A673 (cell line): Measurements from ENCODE around the gene SLC4A4. TPM values are rescaled to one million over a fixed set of nuclear protein-coding genes. Genes with fewer than 3 reads are reported as not detected.

Experiments used
- BruUV-seq: library from RNA; stranded (reverse); fragments of 400-500 nt; replicated peaks from 2 replicates; lab custom pipeline; 2021; lab: Mats Ljungman, UMichigan
- CTCF ChIA-PET: fragments of 300-600 bp; sonication (Branson Sonifier 250); formaldehyde crosslinking; loops from one replicate; lab custom pipeline; 2022; ENCODE audit warnings: antibody characterized with exemption; lab: Charles Lee
- POLR2A ChIA-PET: fragments of 300-600 bp; sonication (Branson Sonifier 250); formaldehyde crosslinking; loops from one replicate; lab custom pipeline; 2022; ENCODE audit warnings: antibody characterized with exemption; ENCODE audit not compliant: low non-redundant PET; lab: Charles Lee
- DNase-seq: peaks from one replicate; pipeline ENCODE4 v3.0.0-alpha.2; 2015; ENCODE audit warnings: low spot score
- H3K27ac ChIP-seq: fragments of 200-600 bp; sonication (generic); 2 replicates; pipeline ENCODE4 v1.5.1; 2016; ENCODE audit warnings: mixed run types, low read depth, mild to moderate bottlenecking, mixed read lengths, antibody characterized with exemption, low read length; ENCODE audit not compliant: poor library complexity, severe bottlenecking
- H3K27me3 ChIP-seq: fragments of 200-600 bp; sonication (generic); replicated peaks from 2 replicates; pipeline ENCODE4 v1.6.1; 2017; ENCODE audit warnings: mixed run types, low read depth, mild to moderate bottlenecking, mixed read lengths, antibody characterized with exemption, low read length; ENCODE audit not compliant: insufficient read depth, poor library complexity
- H3K36me3 ChIP-seq: fragments of 200-600 bp; sonication (generic); 2 replicates; pipeline ENCODE4 v1.6.1; 2016; ENCODE audit warnings: mixed run types, mild to moderate bottlenecking, mixed read lengths, antibody characterized with exemption, low read length; ENCODE audit not compliant: insufficient read depth, poor library complexity, severe bottlenecking
- H3K4me1 ChIP-seq: fragments of 200-600 bp; sonication (generic); 2 replicates; pipeline ENCODE4 v1.6.1; 2017; ENCODE audit warnings: mixed run types, mild to moderate bottlenecking, mixed read lengths, antibody characterized with exemption, low read length; ENCODE audit not compliant: insufficient read depth, poor library complexity, severe bottlenecking
- H3K4me3 ChIP-seq: fragments of 200-600 bp; sonication (generic); 2 replicates; pipeline ENCODE4 v1.5.1; 2016; ENCODE audit warnings: low read depth, mixed run types, mild to moderate bottlenecking, mixed read lengths, low read length; ENCODE audit not compliant: poor library complexity, severe bottlenecking
- H3K9me3 ChIP-seq: fragments of 200-600 bp; sonication (generic); 2 replicates; pipeline ENCODE4 v1.6.1; 2016; ENCODE audit warnings: mixed run types, low read depth, mild to moderate bottlenecking, mixed read lengths, antibody characterized with exemption, low read length; ENCODE audit not compliant: poor library complexity, severe bottlenecking
- EZH2 ChIP-seq: fragments of 200-600 bp; sonication (generic); IDR thresholded peaks from 2 replicates; pipeline ENCODE4 v1.6.1; 2017; ENCODE audit warnings: borderline replicate concordance, low read depth, mild to moderate bottlenecking, mixed read lengths, antibody characterized with exemption, low read length; ENCODE audit not compliant: poor library complexity, severe bottlenecking
- intact Hi-C: fragments of 100-400 bp; cut with micrococcal nuclease; formaldehyde crosslinking; loops from one replicate; pipeline ENCODE4 v1.10.0; 2022; ENCODE audit not compliant: unreplicated experiment
- total RNA-seq: library from RNA; stranded (reverse); gene quantifications from 2 replicates; pipeline ENCODE4 v1.2.3, GENCODE V29; 2021
- TF ChIP-seq, protein P1 (sequence below): fragments of 300-800, 200-600 bp; sonication (generic); conservative IDR thresholded peaks from 2 replicates; pipeline ENCODE4 v1.5.1; 2017; ENCODE audit warnings: low read depth, mild to moderate bottlenecking, antibody characterized with exemption, low read length, moderate library complexity, mixed read lengths

The SLC4A4 gene
- total RNA-seq, 1 experiment from 2014 or later = 1.2 TPM

GRCh38 chr4:71417150-71417549, 78.3 kb downstream of the SLC4A4 start:
- intact Hi-C loops = no loop called here
- Histone ChIP-seq H3K27ac (no peak overlapping the region), H3K36me3 (no peaks in the 10 kb centered on the region), H3K4me1 (no peaks in the 10 kb centered on the region), H3K4me3 (no peak overlapping the region), H3K9me3 (no peaks in the 10 kb centered on the region), H3K27me3 (no peaks in the 10 kb centered on the region)
- no TSS peak for BruUV-seq
- no peak for TF ChIP-seq EZH2
- TF ChIP-seq, protein P1, sequence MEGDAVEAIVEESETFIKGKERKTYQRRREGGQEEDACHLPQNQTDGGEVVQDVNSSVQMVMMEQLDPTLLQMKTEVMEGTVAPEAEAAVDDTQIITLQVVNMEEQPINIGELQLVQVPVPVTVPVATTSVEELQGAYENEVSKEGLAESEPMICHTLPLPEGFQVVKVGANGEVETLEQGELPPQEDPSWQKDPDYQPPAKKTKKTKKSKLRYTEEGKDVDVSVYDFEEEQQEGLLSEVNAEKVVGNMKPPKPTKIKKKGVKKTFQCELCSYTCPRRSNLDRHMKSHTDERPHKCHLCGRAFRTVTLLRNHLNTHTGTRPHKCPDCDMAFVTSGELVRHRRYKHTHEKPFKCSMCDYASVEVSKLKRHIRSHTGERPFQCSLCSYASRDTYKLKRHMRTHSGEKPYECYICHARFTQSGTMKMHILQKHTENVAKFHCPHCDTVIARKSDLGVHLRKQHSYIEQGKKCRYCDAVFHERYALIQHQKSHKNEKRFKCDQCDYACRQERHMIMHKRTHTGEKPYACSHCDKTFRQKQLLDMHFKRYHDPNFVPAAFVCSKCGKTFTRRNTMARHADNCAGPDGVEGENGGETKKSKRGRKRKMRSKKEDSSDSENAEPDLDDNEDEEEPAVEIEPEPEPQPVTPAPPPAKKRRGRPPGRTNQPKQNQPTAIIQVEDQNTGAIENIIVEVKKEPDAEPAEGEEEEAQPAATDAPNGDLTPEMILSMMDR = no peak
- ChIA-PET POLR2A (no interaction called here), CTCF (no interaction called here)
- DNase-seq = no peak

DNA sequence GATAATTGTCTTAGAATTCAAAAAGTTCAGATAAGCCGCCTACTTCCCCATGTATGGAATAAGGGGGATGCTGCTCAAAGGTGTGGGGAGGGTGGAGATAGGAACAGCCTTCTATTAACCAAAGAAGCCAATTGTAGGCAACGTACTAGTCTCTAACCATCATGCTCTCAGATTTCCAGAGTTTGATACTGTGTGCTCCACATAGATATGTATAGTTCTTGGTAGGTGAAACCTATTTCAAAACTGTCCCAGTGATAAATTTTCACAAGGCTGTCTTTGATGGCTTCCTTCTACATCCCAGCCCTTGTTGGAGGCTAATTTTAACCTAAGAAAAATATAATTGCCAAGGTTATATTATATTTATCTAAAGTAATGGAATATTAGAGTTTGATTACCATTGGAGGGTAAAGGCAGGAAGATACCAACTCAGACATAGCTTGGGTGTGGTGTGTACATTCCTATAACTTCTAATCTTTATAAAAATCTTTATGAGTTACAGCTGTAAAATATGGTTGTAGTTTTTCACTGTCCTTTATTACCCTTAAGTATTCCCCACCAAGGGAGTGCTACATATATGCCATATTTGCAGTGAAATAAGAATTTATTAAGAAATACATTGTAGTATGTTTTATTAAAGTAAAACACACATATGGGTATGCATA, 87.7 kb downstream of the SLC4A4 start:
- Histone ChIP-seq H3K4me3 (no peak overlapping the region), H3K36me3 (no peaks in the 10 kb centered on the region), H3K27me3 (no peaks in the 10 kb centered on the region), H3K4me1 (no peaks in the 10 kb centered on the region), H3K9me3 (no peaks in the 10 kb centered on the region), H3K27ac (no peak overlapping the region)
- CTCF ChIA-PET = no interaction called here
- POLR2A ChIA-PET = no interaction called here
- BruUV-seq = no TSS peak
- intact Hi-C loops = no loop called here
- DNase-seq = no peak
- TF ChIP-seq EZH2 = no peak
- TF ChIP-seq, protein P1 = no peak

- ChIA-PET POLR2A (no interaction called here), CTCF (no interaction called here)
- H3K36me3 ChIP-seq = no peaks in the 10 kb centered on the region
- H3K4me1 ChIP-seq = no peaks in the 10 kb centered on the region
- DNase-seq = no peak
- TF ChIP-seq, protein P1 = no peak
- TF ChIP-seq EZH2 = no peak
- H3K9me3 ChIP-seq = no peaks in the 10 kb centered on the region
- no peak overlapping the region for H3K27ac ChIP-seq
- no TSS peak for BruUV-seq
- H3K4me3 ChIP-seq = no peak overlapping the region
- intact Hi-C loops = no loop called here
- no peaks in the 10 kb centered on the region for H3K27me3 ChIP-seq
Observed at GRCh38 chr4:71429106-71429505, 90.3 kb downstream of the SLC4A4 start.
